Measurements from ENCODE around the gene PDLIM4.
A peak's percentile ranks its signal among the peaks of the same experiment; 100 is the strongest.

PDLIM4 gene

DNA sequence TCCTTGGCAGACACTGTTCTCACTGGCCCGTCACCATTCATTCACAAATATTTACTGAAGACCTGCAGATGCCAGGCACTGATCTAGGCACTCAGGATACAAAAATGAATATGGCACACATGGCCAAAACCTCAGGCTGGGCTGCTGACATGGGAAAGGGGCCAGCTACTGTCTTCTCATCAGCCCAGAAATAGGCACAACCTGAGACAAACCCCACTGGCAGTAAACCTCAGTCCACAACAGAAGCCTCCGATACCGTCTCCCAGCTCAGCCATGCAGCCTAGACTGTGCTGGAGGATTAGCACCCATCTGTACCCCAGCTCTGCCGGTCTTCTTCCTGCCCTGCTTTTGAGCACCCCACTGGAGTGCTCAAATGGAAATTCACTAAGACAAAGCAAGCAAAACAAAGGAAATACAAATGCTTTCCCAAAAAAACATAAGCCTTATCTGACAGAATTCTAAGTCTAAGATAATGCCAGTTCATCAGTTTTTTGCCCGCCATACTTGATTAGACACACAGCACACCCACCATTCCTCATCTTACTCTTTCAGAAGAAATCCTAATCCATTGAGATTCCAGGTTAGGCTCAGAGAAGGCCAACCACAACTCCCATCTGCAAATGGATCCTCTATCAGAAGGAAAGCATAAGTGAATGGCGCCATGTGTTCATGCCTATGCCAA, 38.1 kb upstream of the PDLIM4 start:
- Histone ChIP-seq H3K9me3 (ENCODE audit: control insufficient read depth, insufficient read depth, low read depth, low read length) (no peaks in the 10 kb centered on the region), H3K36me3 (ENCODE audit: control insufficient read depth, insufficient read depth, low read length) (no peaks in the 10 kb centered on the region), H3K27me3 (ENCODE audit: control insufficient read depth, insufficient read depth, low read length) (peaks cover 3% of the 10 kb centered on the region; the same call in 1 of the 2 replicates), H3K9ac (ENCODE audit: low read length) (no peak overlapping the region), H3K4me1 (ENCODE audit: control insufficient read depth, insufficient read depth, low read length) (no peaks in the 10 kb centered on the region), H3K4me3 (ENCODE audit: low read depth, low read length) (no peak overlapping the region), H3K27ac (ENCODE audit: low read depth, low read length) (no peak overlapping the region)

DNA sequence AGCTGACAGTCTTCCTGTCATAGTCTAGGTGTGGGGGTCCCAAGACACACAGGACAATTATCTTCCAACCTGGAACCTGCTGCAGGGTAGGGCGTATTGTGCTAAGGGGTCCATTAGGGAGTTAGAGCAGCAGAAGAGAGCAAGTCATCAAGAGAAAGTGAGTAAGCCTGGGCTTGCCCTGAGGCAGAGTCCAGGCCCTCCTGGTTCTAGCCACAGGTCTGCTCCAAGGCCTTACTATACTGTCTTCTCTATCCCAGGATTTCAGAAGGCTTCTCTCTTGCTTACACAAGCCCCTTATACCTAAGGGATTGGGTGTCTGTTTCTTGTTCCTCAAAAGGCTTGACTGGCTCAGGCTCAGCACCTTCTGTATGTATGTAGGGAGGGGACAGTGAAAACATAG, 37.5 kb upstream of the PDLIM4 start:
- Histone ChIP-seq H3K27me3 (ENCODE audit: control insufficient read depth, insufficient read depth, low read length) (peaks cover 3% of the 10 kb centered on the region; the same call in 1 of the 2 replicates), H3K4me1 (ENCODE audit: control insufficient read depth, insufficient read depth, low read length) (peaks cover 1% of the 10 kb centered on the region; the same call in 1 of the 2 replicates), H3K27ac (ENCODE audit: low read depth, low read length) (no peak overlapping the region), H3K9me3 (ENCODE audit: control insufficient read depth, insufficient read depth, low read depth, low read length) (no peaks in the 10 kb centered on the region), H3K36me3 (ENCODE audit: control insufficient read depth, insufficient read depth, low read length) (no peaks in the 10 kb centered on the region), H3K4me3 (ENCODE audit: low read depth, low read length) (no peak overlapping the region), H3K9ac (ENCODE audit: low read length) (no peak overlapping the region)

DNA sequence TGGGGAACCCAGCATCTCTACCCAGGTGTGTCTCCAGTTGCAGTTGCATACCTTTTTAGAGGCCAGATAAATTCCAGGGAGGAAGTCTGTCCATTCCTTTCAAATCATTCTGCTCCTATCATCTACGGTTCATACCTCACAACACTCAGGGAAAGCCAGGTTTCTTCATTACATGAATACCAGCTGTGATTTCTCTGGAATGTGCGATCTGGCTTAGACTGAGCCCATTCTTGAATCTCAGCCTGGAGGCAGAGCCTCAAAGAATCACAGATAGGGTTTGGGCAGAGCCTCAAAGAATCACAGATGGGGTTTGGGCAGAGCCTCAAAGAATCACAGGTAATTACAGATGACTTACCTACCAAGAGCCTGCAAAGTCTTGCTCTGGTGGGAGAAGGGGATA, 37.0 kb upstream of the PDLIM4 start:
- no peak overlapping the region for H3K27ac ChIP-seq (ENCODE audit: low read depth, low read length)
- H3K27me3 ChIP-seq (ENCODE audit: control insufficient read depth, insufficient read depth, low read length) = peaks cover 7% of the 10 kb centered on the region; the same call in 1 of the 2 replicates
- no peaks in the 10 kb centered on the region for H3K36me3 ChIP-seq (ENCODE audit: control insufficient read depth, insufficient read depth, low read length)
- H3K4me1 ChIP-seq (ENCODE audit: control insufficient read depth, insufficient read depth, low read length) = peaks cover 6% of the 10 kb centered on the region; the same call in 1 of the 2 replicates
- H3K9me3 ChIP-seq (ENCODE audit: control insufficient read depth, insufficient read depth, low read depth, low read length) = no peaks in the 10 kb centered on the region
- H3K9ac ChIP-seq (ENCODE audit: low read length) = no peak overlapping the region
- H3K4me3 ChIP-seq (ENCODE audit: low read depth, low read length) = no peak overlapping the region

DNA sequence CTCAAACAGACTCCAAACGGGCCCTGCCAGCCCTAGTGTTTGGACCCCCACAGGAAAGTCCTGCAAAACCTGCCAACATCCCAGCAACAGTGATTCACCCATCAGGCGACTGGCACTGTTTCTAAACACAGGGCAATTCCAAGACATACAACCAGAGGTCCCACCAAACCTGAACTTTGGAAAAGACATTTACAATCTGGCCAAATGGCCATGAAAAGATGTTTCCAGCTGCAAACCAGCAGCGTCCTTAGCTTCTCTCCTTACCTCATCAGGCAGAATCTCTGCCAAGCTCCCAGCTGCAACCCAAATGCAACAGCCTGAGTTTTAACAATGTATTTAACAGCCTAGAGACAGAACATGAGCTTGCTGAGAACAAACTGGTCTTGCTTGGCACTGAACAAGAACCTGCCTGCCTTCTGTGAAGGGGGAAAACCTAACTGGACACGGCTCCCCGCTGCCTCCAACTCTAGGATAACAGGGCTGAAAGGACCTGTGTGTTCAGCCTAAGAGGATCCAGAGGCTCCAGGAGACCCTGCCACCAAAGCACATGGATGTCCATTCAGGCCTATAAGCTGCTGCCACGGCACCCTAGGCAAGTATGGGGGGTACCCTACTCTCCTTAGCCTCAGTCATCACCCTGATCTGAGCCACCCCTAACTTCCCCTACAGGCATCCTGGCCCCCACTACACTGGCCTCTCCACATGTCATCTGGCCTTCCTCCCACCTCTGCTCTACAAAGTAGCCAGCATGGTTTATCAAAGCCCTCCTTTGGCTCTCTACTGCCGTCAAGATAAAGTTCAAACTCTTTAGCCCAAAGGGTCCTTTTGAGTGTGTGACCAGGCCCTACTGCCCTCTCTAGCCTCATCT, 35.5 kb upstream of the PDLIM4 start:
- peaks cover 22% of the 10 kb centered on the region for H3K27me3 ChIP-seq (ENCODE audit: control insufficient read depth, insufficient read depth, low read length)
- no peak overlapping the region for H3K27ac ChIP-seq (ENCODE audit: low read depth, low read length)
- no peak overlapping the region for H3K4me3 ChIP-seq (ENCODE audit: low read depth, low read length)
- H3K9me3 ChIP-seq (ENCODE audit: control insufficient read depth, insufficient read depth, low read depth, low read length) = no peaks in the 10 kb centered on the region
- no peaks in the 10 kb centered on the region for H3K36me3 ChIP-seq (ENCODE audit: control insufficient read depth, insufficient read depth, low read length)
- no peak overlapping the region for H3K9ac ChIP-seq (ENCODE audit: low read length)
- peaks cover 9% of the 10 kb centered on the region; the same call in 1 of the 2 replicates for H3K4me1 ChIP-seq (ENCODE audit: control insufficient read depth, insufficient read depth, low read length)

DNA sequence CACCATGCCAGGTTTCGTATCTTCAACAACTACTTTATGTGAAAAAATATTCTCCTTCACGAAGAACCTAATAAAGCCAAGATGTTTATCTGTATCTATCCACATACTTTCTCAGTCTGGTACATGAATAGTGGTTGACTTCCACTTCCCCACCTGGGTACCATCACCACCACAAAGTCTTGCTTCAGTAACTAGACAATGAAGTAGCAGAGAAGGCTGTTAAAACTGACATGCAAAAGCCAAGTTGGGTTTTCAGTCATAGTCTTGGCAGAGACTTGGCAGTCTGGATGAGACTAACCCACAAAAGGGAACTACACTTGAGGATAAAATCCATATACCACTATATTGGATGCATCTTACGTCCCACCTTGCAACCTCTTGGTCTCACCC, 34.9 kb upstream of the PDLIM4 start:
- Histone ChIP-seq H3K4me1 (ENCODE audit: control insufficient read depth, insufficient read depth, low read length) (peaks cover 9% of the 10 kb centered on the region; the same call in 1 of the 2 replicates), H3K36me3 (ENCODE audit: control insufficient read depth, insufficient read depth, low read length) (no peaks in the 10 kb centered on the region), H3K9me3 (ENCODE audit: control insufficient read depth, insufficient read depth, low read depth, low read length) (no peaks in the 10 kb centered on the region), H3K9ac (ENCODE audit: low read length) (no peak overlapping the region), H3K4me3 (ENCODE audit: low read depth, low read length) (no peak overlapping the region), H3K27ac (ENCODE audit: low read depth, low read length) (no peak overlapping the region), H3K27me3 (ENCODE audit: control insufficient read depth, insufficient read depth, low read length) (peaks cover 26% of the 10 kb centered on the region)

DNA sequence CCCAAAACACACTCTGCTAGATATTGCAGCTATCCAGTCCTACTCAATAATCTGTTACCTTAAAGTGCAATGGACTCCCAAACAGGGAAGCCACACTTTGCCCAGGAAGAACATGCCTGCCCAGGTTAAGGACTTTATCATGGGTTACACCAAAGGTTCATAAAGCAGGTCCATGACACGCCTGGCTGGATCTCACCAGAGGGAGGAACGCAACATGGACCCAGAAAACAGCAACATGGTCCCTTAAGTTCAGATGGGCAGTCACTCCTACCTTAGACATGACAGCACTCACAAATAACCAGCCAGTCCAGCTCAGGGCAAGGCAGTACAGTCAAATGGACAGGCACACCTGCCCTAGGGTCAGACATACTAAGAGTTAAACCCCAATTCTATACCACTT, 33.6 kb upstream of the PDLIM4 start:
- H3K27me3 ChIP-seq (ENCODE audit: control insufficient read depth, insufficient read depth, low read length) = peaks cover 30% of the 10 kb centered on the region
- no peak overlapping the region for H3K4me3 ChIP-seq (ENCODE audit: low read depth, low read length)
- peaks cover 12% of the 10 kb centered on the region; the same call in 1 of the 2 replicates for H3K4me1 ChIP-seq (ENCODE audit: control insufficient read depth, insufficient read depth, low read length)
- no peaks in the 10 kb centered on the region for H3K9me3 ChIP-seq (ENCODE audit: control insufficient read depth, insufficient read depth, low read depth, low read length)
- no peaks in the 10 kb centered on the region for H3K36me3 ChIP-seq (ENCODE audit: control insufficient read depth, insufficient read depth, low read length)
- no peak overlapping the region for H3K9ac ChIP-seq (ENCODE audit: low read length)
- H3K27ac ChIP-seq (ENCODE audit: low read depth, low read length) = no peak overlapping the region

DNA sequence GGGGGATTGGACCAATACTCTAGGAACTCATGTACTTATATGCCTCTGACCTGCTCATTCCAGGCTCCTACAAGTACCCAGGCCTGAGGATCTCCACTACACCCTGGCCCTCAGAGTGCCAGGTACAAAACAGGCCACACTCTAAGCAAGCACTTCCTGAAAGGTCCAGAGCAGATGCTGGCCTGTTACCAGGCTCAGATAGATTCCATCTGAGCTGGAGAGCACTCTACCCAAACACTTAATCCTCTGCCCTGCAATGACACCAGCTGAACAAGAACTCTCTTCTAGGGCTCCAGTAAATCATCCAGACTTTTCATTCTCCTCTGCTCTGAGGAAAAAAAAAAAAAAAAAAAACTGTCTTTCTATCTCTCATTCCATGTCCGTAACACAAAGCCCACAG, 32.8 kb upstream of the PDLIM4 start:
- H3K9me3 ChIP-seq (ENCODE audit: control insufficient read depth, insufficient read depth, low read depth, low read length) = no peaks in the 10 kb centered on the region
- peaks cover 39% of the 10 kb centered on the region for H3K27me3 ChIP-seq (ENCODE audit: control insufficient read depth, insufficient read depth, low read length)
- H3K36me3 ChIP-seq (ENCODE audit: control insufficient read depth, insufficient read depth, low read length) = no peaks in the 10 kb centered on the region
- peaks cover 12% of the 10 kb centered on the region; the same call in 1 of the 2 replicates for H3K4me1 ChIP-seq (ENCODE audit: control insufficient read depth, insufficient read depth, low read length)
- no peak overlapping the region for H3K4me3 ChIP-seq (ENCODE audit: low read depth, low read length)
- H3K27ac ChIP-seq (ENCODE audit: low read depth, low read length) = no peak overlapping the region
- H3K9ac ChIP-seq (ENCODE audit: low read length) = no peak overlapping the region

DNA sequence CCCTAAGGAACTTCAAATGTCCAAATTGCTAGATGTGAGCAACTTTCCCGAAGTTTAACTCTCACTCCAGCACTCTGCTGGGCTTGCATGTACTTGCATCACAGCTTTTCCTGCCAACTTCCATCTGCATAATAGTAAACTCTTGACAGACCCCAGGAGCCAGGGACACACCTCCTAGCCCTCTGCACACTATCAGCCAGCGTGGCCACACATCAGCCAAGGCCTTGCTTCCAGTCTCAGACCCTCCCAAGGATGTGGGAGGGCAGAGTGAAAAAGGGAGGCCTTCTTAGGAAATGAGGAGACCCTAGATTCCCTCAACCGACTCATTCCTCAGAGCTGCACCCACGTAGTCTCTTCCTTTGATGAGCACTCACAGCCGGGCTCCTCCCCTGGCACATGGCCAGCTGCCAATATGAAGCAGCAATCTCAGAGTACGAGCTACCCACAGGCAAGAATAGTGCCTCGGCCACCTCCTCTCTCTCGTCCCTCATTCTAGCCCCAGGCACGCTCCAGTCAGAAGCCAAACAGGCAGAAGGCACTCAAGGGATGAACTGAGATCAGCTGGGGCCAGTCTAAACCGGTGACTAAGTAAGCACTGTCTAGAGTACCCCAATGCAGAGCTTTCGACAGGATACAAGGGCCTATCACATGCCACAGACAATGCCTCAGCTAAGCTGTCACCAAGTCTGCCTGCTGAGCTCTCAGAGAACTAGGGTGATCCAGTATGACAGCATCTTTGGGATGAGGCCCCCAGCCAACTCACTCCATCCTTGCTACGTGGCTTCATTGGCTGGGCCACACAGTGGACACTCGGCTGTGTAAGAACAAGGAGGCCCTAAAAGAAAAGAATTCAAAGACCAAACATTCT, 32.1 kb upstream of the PDLIM4 start:
- H3K4me3 ChIP-seq (ENCODE audit: low read depth, low read length) = no peak overlapping the region
- no peaks in the 10 kb centered on the region for H3K9me3 ChIP-seq (ENCODE audit: control insufficient read depth, insufficient read depth, low read depth, low read length)
- no peak overlapping the region for H3K27ac ChIP-seq (ENCODE audit: low read depth, low read length)
- no peak overlapping the region for H3K9ac ChIP-seq (ENCODE audit: low read length)
- H3K27me3 ChIP-seq (ENCODE audit: control insufficient read depth, insufficient read depth, low read length) = peaks cover 43% of the 10 kb centered on the region
- H3K36me3 ChIP-seq (ENCODE audit: control insufficient read depth, insufficient read depth, low read length) = no peaks in the 10 kb centered on the region
- peaks cover 12% of the 10 kb centered on the region; the same call in 1 of the 2 replicates for H3K4me1 ChIP-seq (ENCODE audit: control insufficient read depth, insufficient read depth, low read length)

DNA sequence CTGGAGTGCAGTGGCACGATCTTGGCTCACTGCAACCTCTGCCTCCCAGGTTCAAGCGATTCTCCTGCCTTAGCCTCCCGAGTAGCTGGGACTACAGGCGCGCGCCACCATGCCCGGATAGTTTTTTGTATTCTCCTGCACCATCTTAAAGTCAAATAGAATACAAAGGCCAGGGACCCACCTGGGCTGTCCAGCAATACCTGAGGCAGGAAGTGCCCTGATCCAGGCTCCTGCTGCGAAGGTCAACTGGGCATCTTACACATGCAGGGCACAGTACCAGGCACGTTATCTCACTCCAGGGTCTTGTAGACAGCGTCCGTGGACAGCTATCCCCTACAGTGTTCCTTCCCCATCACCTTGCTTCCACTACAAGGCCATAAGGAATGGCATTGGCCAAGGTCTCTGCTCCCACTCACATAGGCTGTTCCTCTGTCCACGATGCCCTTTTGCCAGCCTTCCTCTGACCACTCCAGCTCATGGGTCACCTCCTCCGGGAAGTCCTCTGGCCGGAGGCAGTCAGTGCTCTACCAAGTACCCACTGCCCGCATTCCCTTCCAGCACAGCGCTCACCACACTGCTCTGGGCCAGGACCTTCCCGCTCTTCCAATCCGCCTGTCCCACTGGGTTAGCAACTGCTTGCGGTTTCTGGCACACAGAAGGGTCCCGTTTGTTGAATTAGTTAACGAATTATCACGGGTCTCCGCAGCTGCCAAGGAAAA, 30.8 kb upstream of the PDLIM4 start:
- Histone ChIP-seq H3K9me3 (ENCODE audit: control insufficient read depth, insufficient read depth, low read depth, low read length) (no peaks in the 10 kb centered on the region), H3K27me3 (ENCODE audit: control insufficient read depth, insufficient read depth, low read length) (peaks cover 43% of the 10 kb centered on the region), H3K36me3 (ENCODE audit: control insufficient read depth, insufficient read depth, low read length) (no peaks in the 10 kb centered on the region), H3K4me3 (ENCODE audit: low read depth, low read length) (peak overlapping the region; percentile 70), H3K9ac (ENCODE audit: low read length) (no peak overlapping the region), H3K4me1 (ENCODE audit: control insufficient read depth, insufficient read depth, low read length) (peaks cover 12% of the 10 kb centered on the region; the same call in 1 of the 2 replicates), H3K27ac (ENCODE audit: low read depth, low read length) (no peak overlapping the region)

DNA sequence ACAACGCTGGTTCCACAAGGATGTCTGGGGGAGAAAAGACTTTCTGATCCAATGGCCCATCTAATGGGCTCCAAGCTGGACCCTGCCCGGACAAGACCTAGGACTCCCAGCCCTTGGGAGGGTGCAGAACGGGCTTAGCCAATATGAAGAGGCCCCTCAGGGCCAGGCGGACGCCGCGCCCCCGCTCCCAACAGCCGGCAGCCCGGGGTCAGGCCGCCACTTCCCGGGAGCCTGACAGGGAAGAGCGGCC, 30.3 kb upstream of the PDLIM4 start:
- no peak overlapping the region for H3K27ac ChIP-seq (ENCODE audit: low read depth, low read length)
- H3K36me3 ChIP-seq (ENCODE audit: control insufficient read depth, insufficient read depth, low read length) = no peaks in the 10 kb centered on the region
- peaks cover 12% of the 10 kb centered on the region; the same call in 1 of the 2 replicates for H3K4me1 ChIP-seq (ENCODE audit: control insufficient read depth, insufficient read depth, low read length)
- H3K9me3 ChIP-seq (ENCODE audit: control insufficient read depth, insufficient read depth, low read depth, low read length) = no peaks in the 10 kb centered on the region
- peak overlapping the region; percentile 70 for H3K4me3 ChIP-seq (ENCODE audit: low read depth, low read length)
- peak overlapping the region; percentile 55 for H3K9ac ChIP-seq (ENCODE audit: low read length)
- peaks cover 43% of the 10 kb centered on the region for H3K27me3 ChIP-seq (ENCODE audit: control insufficient read depth, insufficient read depth, low read length)
